ENCODE data around the gene TOR3A. TPM values are rescaled to one million over a fixed set of nuclear protein-coding genes. Genes with fewer than 3 reads are reported as not detected.

The TOR3A gene
- polyA plus RNA-seq, 1 experiment: 16.8 TPM

- POLR2A ChIA-PET: interaction anchor here (1.5 kb wide), 1 partner anchor 9 kb away, joined by 9 read pairs; the partner anchor contains the start of gene TOR3A
- Histone ChIP-seq H3K27me3 (ENCODE audit: control insufficient read depth, insufficient read depth, low read length) (no peaks in the 10 kb centered on the region), H3K27ac (ENCODE audit: low read depth, low read length) (peak overlapping the region; percentile 89), H3K9me3 (ENCODE audit: control insufficient read depth, insufficient read depth, low read length) (no peaks in the 10 kb centered on the region), H3K4me3 (ENCODE audit: low read depth, low read length) (no peak overlapping the region)
- no peak for TF ChIP-seq CTCF (IDR thresholded peaks at IDR 0.05; ENCODE audit: low read depth, low read length)
- peak; percentile 51 for DNase-seq (ENCODE audit: low read depth, low spot score)
- CTCF ChIA-PET: interaction anchor here (0.8 to 2.2 kb wide), 3 partner anchors 13 to 279 kb away, joined by 3 to 6 read pairs (median 3); no protein-coding TSS in a partner anchor
Measured at GRCh38 chr1:179091691-179092165, 9.9 kb downstream of the TOR3A start.

GRCh38 chr1:179092896-179093461, 11.1 kb downstream of the TOR3A start:
- no peak for DNase-seq (ENCODE audit: low read depth, low spot score)
- Histone ChIP-seq H3K27ac (ENCODE audit: low read depth, low read length) (no peak overlapping the region), H3K27me3 (ENCODE audit: control insufficient read depth, insufficient read depth, low read length) (no peaks in the 10 kb centered on the region), H3K4me3 (ENCODE audit: low read depth, low read length) (no peak overlapping the region), H3K9me3 (ENCODE audit: control insufficient read depth, insufficient read depth, low read length) (no peaks in the 10 kb centered on the region)
- CTCF ChIA-PET: interaction anchor here (1.4 to 2.2 kb wide), 2 partner anchors 14 to 28 kb away, joined by 6 read pairs; no protein-coding TSS in a partner anchor
- POLR2A ChIA-PET: interaction anchor here (1.5 kb wide), 1 partner anchor 10 kb away, joined by 9 read pairs; the partner anchor contains the start of gene TOR3A
- TF ChIP-seq CTCF (IDR thresholded peaks at IDR 0.05; ENCODE audit: low read depth, low read length): no peak

- POLR2A ChIA-PET: no interaction called here
Measured at GRCh38 chr1:179094818-179095217, 12.9 kb downstream of the TOR3A start.

GRCh38 chr1:179095377-179095776, 13.5 kb downstream of the TOR3A start:
- Histone ChIP-seq H3K4me3 (ENCODE audit: low read depth, low read length) (no peak overlapping the region), H3K9me3 (ENCODE audit: control insufficient read depth, insufficient read depth, low read length) (no peaks in the 10 kb centered on the region), H3K27ac (ENCODE audit: low read depth, low read length) (no peak overlapping the region), H3K27me3 (ENCODE audit: control insufficient read depth, insufficient read depth, low read length) (no peaks in the 10 kb centered on the region)
- ChIA-PET POLR2A (no interaction called here), CTCF (interaction anchor here (2.3 kb wide), 1 partner anchor 16 kb away, joined by 7 read pairs; no protein-coding TSS in a partner anchor)
- no peak for TF ChIP-seq CTCF (IDR thresholded peaks at IDR 0.05; ENCODE audit: low read depth, low read length)
- DNase-seq (ENCODE audit: low read depth, low spot score): no peak

More at GRCh38 chr1:179094818-179095217, 12.9 kb downstream of the TOR3A start:
- Histone ChIP-seq H3K27ac (ENCODE audit: low read depth, low read length) (no peak overlapping the region), H3K4me3 (ENCODE audit: low read depth, low read length) (no peak overlapping the region), H3K27me3 (ENCODE audit: control insufficient read depth, insufficient read depth, low read length) (no peaks in the 10 kb centered on the region), H3K9me3 (ENCODE audit: control insufficient read depth, insufficient read depth, low read length) (no peaks in the 10 kb centered on the region)
- DNase-seq (ENCODE audit: low read depth, low spot score): no peak
- TF ChIP-seq CTCF (IDR thresholded peaks at IDR 0.05; ENCODE audit: low read depth, low read length): no peak
- CTCF ChIA-PET: interaction anchor here (2.3 kb wide), 1 partner anchor 15 kb away, joined by 7 read pairs; no protein-coding TSS in a partner anchor

- no peak for TF ChIP-seq CTCF (IDR thresholded peaks at IDR 0.05; ENCODE audit: low read depth, low read length)
- Histone ChIP-seq H3K27me3 (ENCODE audit: control insufficient read depth, insufficient read depth, low read length) (no peaks in the 10 kb centered on the region), H3K27ac (ENCODE audit: low read depth, low read length) (peak overlapping the region; percentile 25), H3K9me3 (ENCODE audit: control insufficient read depth, insufficient read depth, low read length) (no peaks in the 10 kb centered on the region), H3K4me3 (ENCODE audit: low read depth, low read length) (no peak overlapping the region)
- POLR2A ChIA-PET: no interaction called here
- CTCF ChIA-PET: interaction anchor here (2.3 kb wide), 1 partner anchor 17 kb away, joined by 7 read pairs; no protein-coding TSS in a partner anchor
- no peak for DNase-seq (ENCODE audit: low read depth, low spot score)
Measured at GRCh38 chr1:179095924-179096323, 14.1 kb downstream of the TOR3A start.
